Endodermal cell (in vitro differentiated cells): Measurements from ENCODE around the gene LMOD3. TPM values are rescaled to one million over a fixed set of nuclear protein-coding genes. Genes with fewer than 3 reads are reported as not detected.

Experiments
- DNase-seq: peaks from one replicate; pipeline ENCODE4 v3.0.0-alpha.2; 2017
- H3K27ac ChIP-seq: 2 replicates; pipeline ENCODE4 v1.5.1; 2013; ENCODE audit warnings: mild to moderate bottlenecking, low read depth, low read length, moderate library complexity
- H3K27me3 ChIP-seq: 2 replicates; pipeline ENCODE4 v1.6.1; 2013; ENCODE audit warnings: mild to moderate bottlenecking, low read length, moderate library complexity; ENCODE audit not compliant: insufficient read depth, control insufficient read depth, poor library complexity, severe bottlenecking
- H3K36me3 ChIP-seq: 2 replicates; pipeline ENCODE4 v1.7.0; 2013; ENCODE audit warnings: mild to moderate bottlenecking, low read length, moderate library complexity; ENCODE audit not compliant: control insufficient read depth, insufficient read depth
- H3K4me1 ChIP-seq: one replicate; pipeline ENCODE4 v1.7.0; 2013; ENCODE audit warnings: low read length; ENCODE audit not compliant: control insufficient read depth, insufficient read depth
- H3K4me3 ChIP-seq: 2 replicates; pipeline ENCODE4 v1.5.1; 2013; ENCODE audit warnings: mild to moderate bottlenecking, low read length, moderate library complexity
- H3K9ac ChIP-seq: 2 replicates; pipeline ENCODE4 v1.6.1; 2013; ENCODE audit warnings: mild to moderate bottlenecking, low read length, moderate library complexity; ENCODE audit not compliant: poor library complexity, severe bottlenecking; ENCODE audit errors: extremely low read depth
- H3K9me3 ChIP-seq: 2 replicates; pipeline ENCODE4 v1.6.1; 2013; ENCODE audit warnings: mild to moderate bottlenecking, low read length, moderate library complexity; ENCODE audit not compliant: control insufficient read depth
- H3K27ac Mint-ChIP-seq: 2 replicates; pipeline ENCODE4 v1.8.0; 2020; ENCODE audit warnings: mixed read lengths
- H3K27me3 Mint-ChIP-seq: 2 replicates; pipeline ENCODE4 v1.8.0; 2021; ENCODE audit warnings: mild to moderate bottlenecking, mixed read lengths; ENCODE audit not compliant: insufficient read depth
- H3K36me3 Mint-ChIP-seq: 2 replicates; pipeline ENCODE4 v1.8.0; 2020; ENCODE audit warnings: low read depth, mixed read lengths
- H3K4me1 Mint-ChIP-seq: 2 replicates; pipeline ENCODE4 v1.8.0; 2020; ENCODE audit warnings: mixed read lengths
- H3K4me3 Mint-ChIP-seq: 2 replicates; pipeline ENCODE4 v1.8.0; 2020; ENCODE audit warnings: mild to moderate bottlenecking, moderate library complexity, mixed read lengths
- H3K9me3 Mint-ChIP-seq: 2 replicates; pipeline ENCODE4 v1.8.0; 2020; ENCODE audit warnings: mild to moderate bottlenecking, mixed read lengths
- WGBS, 2 experiments: methylation state at CpG; one replicate each; pipeline versions ENCODE4 v1.1.5 to v1.1.7; 2013; ENCODE audit warnings: missing lambda C conversion rate in 2 of 2, mixed read lengths in 1 of 2; ENCODE audit not compliant: insufficient coverage in 1 of 2, insufficient read length in 1 of 2; 5-methylcytosine and 5-hydroxymethylcytosine counted together
- total RNA-seq, 2 donors: library from RNA; stranded (reverse); fragmentation: NEBNext Ultra II Directional in 1 of 2; extraction: Animal tissue kit (Norgen Biotek cat#: 25700) in 1 of 2; gene quantifications; 2 replicates in 1 of 2; 3 replicates in 1 of 2; pipeline ENCODE4 v1.2.1, GENCODE V29; 2021
- TF ChIP-seq, protein P1 (sequence below): fragments of 200-600 bp; sonication (generic); conservative IDR thresholded peaks from 2 replicates; pipeline ENCODE4 v1.5.0; 2021; ENCODE audit warnings: antibody characterized with exemption, mild to moderate bottlenecking

Gene LMOD3
- total RNA-seq, 2 donors from 2014 or later: not detected

DNA sequence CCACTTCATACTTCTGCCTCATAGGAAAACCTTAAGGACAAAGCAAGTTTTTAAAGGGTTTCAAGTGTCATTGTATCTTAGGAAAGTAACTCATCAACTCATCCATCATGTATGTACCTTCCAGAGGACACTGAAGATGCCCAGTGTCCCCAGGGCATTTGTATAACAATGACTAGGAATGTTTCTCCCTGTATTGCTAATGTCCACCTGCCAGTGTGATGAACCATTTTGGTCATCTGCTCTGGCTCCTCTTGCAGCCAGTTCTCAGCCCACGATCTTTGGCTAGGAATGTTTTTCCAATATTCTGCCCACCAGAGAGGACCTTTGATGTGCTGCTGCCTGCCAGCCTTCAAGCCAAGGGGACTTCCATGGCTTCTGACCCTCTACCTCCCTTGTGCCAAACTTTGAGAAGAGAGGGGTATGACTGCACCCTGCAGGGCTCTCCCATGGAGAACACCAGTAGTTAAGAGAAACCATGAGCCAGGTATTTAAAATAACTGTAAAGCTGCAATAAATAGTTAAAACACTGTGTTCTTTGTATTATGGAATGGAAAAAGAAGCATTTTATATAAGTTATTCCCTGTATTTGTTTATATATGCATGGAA, 11.4 kb downstream of the LMOD3 start:
- TF ChIP-seq, protein P1, sequence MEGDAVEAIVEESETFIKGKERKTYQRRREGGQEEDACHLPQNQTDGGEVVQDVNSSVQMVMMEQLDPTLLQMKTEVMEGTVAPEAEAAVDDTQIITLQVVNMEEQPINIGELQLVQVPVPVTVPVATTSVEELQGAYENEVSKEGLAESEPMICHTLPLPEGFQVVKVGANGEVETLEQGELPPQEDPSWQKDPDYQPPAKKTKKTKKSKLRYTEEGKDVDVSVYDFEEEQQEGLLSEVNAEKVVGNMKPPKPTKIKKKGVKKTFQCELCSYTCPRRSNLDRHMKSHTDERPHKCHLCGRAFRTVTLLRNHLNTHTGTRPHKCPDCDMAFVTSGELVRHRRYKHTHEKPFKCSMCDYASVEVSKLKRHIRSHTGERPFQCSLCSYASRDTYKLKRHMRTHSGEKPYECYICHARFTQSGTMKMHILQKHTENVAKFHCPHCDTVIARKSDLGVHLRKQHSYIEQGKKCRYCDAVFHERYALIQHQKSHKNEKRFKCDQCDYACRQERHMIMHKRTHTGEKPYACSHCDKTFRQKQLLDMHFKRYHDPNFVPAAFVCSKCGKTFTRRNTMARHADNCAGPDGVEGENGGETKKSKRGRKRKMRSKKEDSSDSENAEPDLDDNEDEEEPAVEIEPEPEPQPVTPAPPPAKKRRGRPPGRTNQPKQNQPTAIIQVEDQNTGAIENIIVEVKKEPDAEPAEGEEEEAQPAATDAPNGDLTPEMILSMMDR: no peak
- Mint-ChIP-seq H3K4me1 (peaks cover 4% of the 10 kb centered on the region), H3K4me3 (no peak overlapping the region), H3K27me3 (no peaks in the 10 kb centered on the region), H3K27ac (no peak overlapping the region), H3K9me3 (no peaks in the 10 kb centered on the region), H3K36me3 (no peaks in the 10 kb centered on the region)
- Histone ChIP-seq H3K27me3 (no peaks in the 10 kb centered on the region), H3K4me1 (no peaks in the 10 kb centered on the region), H3K9me3 (no peaks in the 10 kb centered on the region), H3K9ac (no peak overlapping the region), H3K27ac (no peak overlapping the region), H3K4me3 (no peak overlapping the region), H3K36me3 (no peaks in the 10 kb centered on the region)
- DNase-seq: no peak
- WGBS, 2 experiments: 76 to 88% methylated on average over 1 of the region's 1 CpG

DNA sequence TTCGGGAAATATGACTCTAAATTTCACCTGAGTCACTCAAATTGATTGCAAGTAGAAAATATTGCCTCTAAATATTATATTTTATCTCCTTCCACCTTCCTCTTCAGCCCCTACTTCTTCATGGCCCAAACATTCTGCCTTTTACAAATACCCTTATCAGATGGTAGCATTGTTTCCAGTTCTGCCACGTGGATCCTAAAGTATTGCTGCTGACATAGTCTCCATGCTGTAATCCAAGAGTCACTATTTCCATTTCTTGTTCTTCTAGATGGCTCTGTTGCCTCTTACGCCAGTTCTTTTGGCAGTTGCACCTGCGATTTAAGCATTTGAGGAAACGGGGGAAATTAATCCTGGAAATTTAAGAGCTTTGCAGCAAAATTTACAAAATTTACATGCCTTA, 13.6 kb downstream of the LMOD3 start:
- no peak for DNase-seq
- WGBS, 2 experiments: 78 to 89% methylated on average over 3 to 5 of the region's 5 CpGs
- Mint-ChIP-seq H3K9me3 (no peaks in the 10 kb centered on the region), H3K4me1 (peaks cover 4% of the 10 kb centered on the region), H3K36me3 (no peaks in the 10 kb centered on the region), H3K4me3 (no peak overlapping the region), H3K27me3 (no peaks in the 10 kb centered on the region), H3K27ac (no peak overlapping the region)
- H3K27me3 ChIP-seq: no peaks in the 10 kb centered on the region
- H3K36me3 ChIP-seq: peaks cover 8% of the 10 kb centered on the region
- no peaks in the 10 kb centered on the region for H3K9me3 ChIP-seq
- TF ChIP-seq, protein P1: no peak
- H3K4me3 ChIP-seq: no peak overlapping the region
- no peak overlapping the region for H3K27ac ChIP-seq
- H3K9ac ChIP-seq: no peak overlapping the region
- H3K4me1 ChIP-seq: no peaks in the 10 kb centered on the region

DNA sequence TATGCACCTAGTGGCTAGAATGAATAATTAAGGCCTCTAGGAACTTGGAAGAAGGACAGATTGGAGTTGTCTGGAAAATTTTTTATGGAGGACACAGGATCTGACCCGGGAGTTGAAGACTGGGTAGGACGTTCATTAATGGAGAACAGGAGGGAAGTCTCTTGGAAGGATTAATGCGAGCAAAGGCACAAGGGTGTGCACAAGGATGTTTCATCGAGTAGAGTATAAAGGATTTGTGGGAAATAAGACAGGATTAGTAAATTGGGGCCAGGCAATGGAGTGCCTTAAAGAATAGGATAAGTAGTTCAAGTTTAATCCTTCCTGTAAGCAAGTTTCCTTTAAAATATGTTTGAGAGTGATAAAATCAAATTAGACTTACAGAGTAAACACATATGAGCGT, 14.6 kb downstream of the LMOD3 start:
- H3K27ac Mint-ChIP-seq: no peak overlapping the region
- H3K27me3 ChIP-seq: no peaks in the 10 kb centered on the region
- peaks cover 1% of the 10 kb centered on the region for H3K36me3 Mint-ChIP-seq

More for the DNA sequence above, 14.6 kb downstream of the LMOD3 start:
- Histone ChIP-seq H3K36me3 (peaks cover 8% of the 10 kb centered on the region), H3K9ac (no peak overlapping the region), H3K4me3 (no peak overlapping the region), H3K27ac (no peak overlapping the region), H3K9me3 (no peaks in the 10 kb centered on the region), H3K4me1 (no peaks in the 10 kb centered on the region)
- TF ChIP-seq, protein P1: no peak
- Mint-ChIP-seq H3K4me1 (peaks cover 4% of the 10 kb centered on the region), H3K9me3 (no peaks in the 10 kb centered on the region), H3K4me3 (no peak overlapping the region), H3K27me3 (no peaks in the 10 kb centered on the region)
- DNase-seq: no peak
- 92 to 98% methylated on average over 4 of the region's 5 CpGs for WGBS, 2 experiments
